Measurements from ENCODE around the gene SLC8A1. TPM values are rescaled to one million over a fixed set of nuclear protein-coding genes. Genes with fewer than 3 reads are reported as not detected.

Gene SLC8A1
- total and polyA plus RNA-seq, 2 of the 13 experiments (the other 11 are each of a cell fraction or from before 2014, with no cell fraction given): not detected

DNA sequence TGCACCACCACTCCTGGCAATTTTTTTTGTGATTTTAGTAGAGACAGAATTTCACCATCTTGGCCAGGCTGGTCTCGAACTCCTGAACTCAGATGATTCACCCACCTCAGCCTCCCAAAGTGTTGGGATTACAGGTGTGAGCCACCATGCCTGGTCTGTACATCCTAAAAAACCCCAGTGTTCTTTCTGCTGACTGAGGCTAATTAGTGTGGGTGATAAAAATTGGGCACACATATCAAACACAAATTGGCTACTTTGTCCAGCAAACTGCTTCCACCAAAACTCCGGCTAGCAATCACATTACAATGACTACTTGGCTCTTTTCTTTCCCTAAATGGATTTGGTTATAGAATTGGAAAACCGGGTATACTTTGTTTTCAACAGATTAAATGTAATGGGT, 153.9 kb downstream of the SLC8A1 start:
- Histone ChIP-seq H3K79me2 (ENCODE audit: insufficient read depth, low read length) (no peaks in the 10 kb centered on the region), H3K4me3 (replicated peaks in 1 of 3; ENCODE audit: insufficient read depth in 1 of 3, low read depth in 2 of 3, low read length in 3 of 3) (no peak overlapping the region), H3K27ac (ENCODE audit: extremely low read length, insufficient read depth, low read length) (no peak overlapping the region), H3K27me3 (ENCODE audit: control insufficient read depth in 1 of 2, insufficient read depth in 2 of 2, low read length in 2 of 2) (no peaks in the 10 kb centered on the region), H3K9ac (ENCODE audit: insufficient read depth, low read depth, low read length) (no peak overlapping the region), H4K20me1 (ENCODE audit: insufficient read depth, low read length) (no peaks in the 10 kb centered on the region), H3K36me3 (replicated peaks in 1 of 2; ENCODE audit: control insufficient read depth in 1 of 2, insufficient read depth in 2 of 2, low read length in 2 of 2) (no peaks in the 10 kb centered on the region), H2AFZ (ENCODE audit: low read length) (no peak overlapping the region), H3K4me1 (ENCODE audit: insufficient read depth, low read length) (no peaks in the 10 kb centered on the region), H3K9me3 (ENCODE audit: low read length) (no peaks in the 10 kb centered on the region), H3K4me2 (ENCODE audit: low read depth, low read length) (no peak overlapping the region)
- FAIRE-seq (no peak), DNase-seq (ENCODE audit: low spot score) (no peak), ATAC-seq (no peak)
- TF ChIP-seq ZNF230 (CRISPR knock-in tag; IDR thresholded peaks at IDR 0.05) (no peak), MAFF (IDR thresholded peaks at IDR 0.05; ENCODE audit: low read depth, low read length) (peak; percentile 62; the same call in 1 of the 2 replicates), SRSF9 (IDR thresholded peaks at IDR 0.05; ENCODE audit: borderline replicate concordance, insufficient read depth, low read depth, low read length, poor library complexity, severe bottlenecking) (no peak), MAFK (conservative IDR thresholded peaks at IDR 0.05 in 1 of 2, IDR thresholded peaks at IDR 0.05 in 1 of 2; ENCODE audit: low read length in 2 of 2) (peak; percentile 65 to 78)
- 4% methylated on average over 3 of the region's 3 CpGs for WGBS (ENCODE audit: low lambda C conversion rate)
- in situ Hi-C loops (cut with HindIII; ENCODE audit: extremely low pct_ligation_motif_present, low pct_unique_long_range_greater_than_20kb) (no loop called here), intact Hi-C loops (cut with micrococcal nuclease; ENCODE audit: unreplicated experiment) (no loop called here)
- BruUV-seq (replicated peaks): no TSS peak
- CTCF ChIA-PET (ENCODE audit: low intra/inter-chr PET ratio, low total read pairs): no interaction called here
- POLR2A ChIA-PET: no interaction called here

- ChIA-PET CTCF (ENCODE audit: low intra/inter-chr PET ratio, low total read pairs) (no interaction called here), POLR2A (no interaction called here)
- WGBS (ENCODE audit: low lambda C conversion rate): 13% methylated on average over 1 of the region's 1 CpG
- in situ Hi-C loops (cut with HindIII; ENCODE audit: extremely low pct_ligation_motif_present, low pct_unique_long_range_greater_than_20kb): no loop called here
- Histone ChIP-seq H3K4me3 (replicated peaks in 1 of 3; ENCODE audit: insufficient read depth in 1 of 3, low read depth in 2 of 3, low read length in 3 of 3) (no peak overlapping the region), H3K27me3 (ENCODE audit: control insufficient read depth in 1 of 2, insufficient read depth in 2 of 2, low read length in 2 of 2) (no peaks in the 10 kb centered on the region), H3K36me3 (replicated peaks in 1 of 2; ENCODE audit: control insufficient read depth in 1 of 2, insufficient read depth in 2 of 2, low read length in 2 of 2) (no peaks in the 10 kb centered on the region), H3K4me1 (ENCODE audit: insufficient read depth, low read length) (no peaks in the 10 kb centered on the region), H4K20me1 (ENCODE audit: insufficient read depth, low read length) (no peaks in the 10 kb centered on the region), H3K79me2 (ENCODE audit: insufficient read depth, low read length) (no peaks in the 10 kb centered on the region), H3K9me3 (ENCODE audit: low read length) (no peaks in the 10 kb centered on the region), H2AFZ (ENCODE audit: low read length) (no peak overlapping the region), H3K4me2 (ENCODE audit: low read depth, low read length) (no peak overlapping the region), H3K9ac (ENCODE audit: insufficient read depth, low read depth, low read length) (no peak overlapping the region), H3K27ac (ENCODE audit: extremely low read length, insufficient read depth, low read length) (no peak overlapping the region)
- intact Hi-C loops (cut with micrococcal nuclease; ENCODE audit: unreplicated experiment): no loop called here
- ATAC-seq: no peak
- DNase-seq (ENCODE audit: low spot score): no peak
- FAIRE-seq: no peak
- no TSS peak for BruUV-seq (replicated peaks)
- no peak for TF ChIP-seq ZNF839 (CRISPR knock-in tag; IDR thresholded peaks at IDR 0.05; ENCODE audit: borderline replicate concordance)
- TF ChIP-seq NFIC (IDR thresholded peaks at IDR 0.05; ENCODE audit: low read length): no peak
- no peak for TF ChIP-seq TEF (CRISPR knock-in tag; IDR thresholded peaks at IDR 0.05)
- no peak for TF ChIP-seq ZNF580 (CRISPR knock-in tag; IDR thresholded peaks at IDR 0.05; ENCODE audit: borderline replicate concordance, low read depth)
- no peak for TF ChIP-seq ZBTB10 (CRISPR knock-in tag; IDR thresholded peaks at IDR 0.05; ENCODE audit: borderline replicate concordance)
- TF ChIP-seq, protein P1, sequence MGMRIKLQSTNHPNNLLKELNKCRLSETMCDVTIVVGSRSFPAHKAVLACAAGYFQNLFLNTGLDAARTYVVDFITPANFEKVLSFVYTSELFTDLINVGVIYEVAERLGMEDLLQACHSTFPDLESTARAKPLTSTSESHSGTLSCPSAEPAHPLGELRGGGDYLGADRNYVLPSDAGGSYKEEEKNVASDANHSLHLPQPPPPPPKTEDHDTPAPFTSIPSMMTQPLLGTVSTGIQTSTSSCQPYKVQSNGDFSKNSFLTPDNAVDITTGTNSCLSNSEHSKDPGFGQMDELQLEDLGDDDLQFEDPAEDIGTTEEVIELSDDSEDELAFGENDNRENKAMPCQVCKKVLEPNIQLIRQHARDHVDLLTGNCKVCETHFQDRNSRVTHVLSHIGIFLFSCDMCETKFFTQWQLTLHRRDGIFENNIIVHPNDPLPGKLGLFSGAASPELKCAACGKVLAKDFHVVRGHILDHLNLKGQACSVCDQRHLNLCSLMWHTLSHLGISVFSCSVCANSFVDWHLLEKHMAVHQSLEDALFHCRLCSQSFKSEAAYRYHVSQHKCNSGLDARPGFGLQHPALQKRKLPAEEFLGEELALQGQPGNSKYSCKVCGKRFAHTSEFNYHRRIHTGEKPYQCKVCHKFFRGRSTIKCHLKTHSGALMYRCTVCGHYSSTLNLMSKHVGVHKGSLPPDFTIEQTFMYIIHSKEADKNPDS (CRISPR knock-in tag; IDR thresholded peaks at IDR 0.05): no peak
- TF ChIP-seq SRSF9 (IDR thresholded peaks at IDR 0.05; ENCODE audit: borderline replicate concordance, insufficient read depth, low read depth, low read length, poor library complexity, severe bottlenecking): no peak
- TF ChIP-seq FOXK1 (CRISPR knock-in tag; IDR thresholded peaks at IDR 0.05; ENCODE audit: borderline replicate concordance, low read depth): no peak
- no peak for TF ChIP-seq CREBL2 (CRISPR knock-in tag; IDR thresholded peaks at IDR 0.05; ENCODE audit: borderline replicate concordance)
These were observed 159.6 kb downstream of the SLC8A1 start for GRCh38 chr2:40292291-40292690.
